B cell (primary cell): ENCODE data around the gene SCO2. TPM values are rescaled to one million over a fixed set of nuclear protein-coding genes. Genes with fewer than 3 reads are reported as not detected.

ENCODE experiments used
- ATAC-seq: fragments of 200-7000 bp; cut with Tn5 transposase; one replicate; pipeline ENCODE4 v1.10.0; 2021; ENCODE audit warnings: low read depth, mild to moderate bottlenecking, moderate number of reproducible peaks, moderate library complexity
- CTCF ChIA-PET: fragments of 350-600 bp; sonication (Branson Sonifier 250); formaldehyde crosslinking; loops from one replicate; lab custom pipeline; 2021; ENCODE audit warnings: antibody characterized with exemption, inconsistent platforms; lab: Charles Lee
- POLR2A ChIA-PET: fragments of 350-600 bp; sonication (Branson Sonifier 250); formaldehyde crosslinking; loops from one replicate; lab custom pipeline; 2021; ENCODE audit warnings: antibody characterized with exemption; lab: Charles Lee
- DNase-seq: peaks from one replicate; pipeline ENCODE4 v3.0.0; 2013
- H2AFZ ChIP-seq: 2 replicates; pipeline ENCODE4 v1.6.1; 2012; ENCODE audit warnings: mild to moderate bottlenecking, low read depth, low read length; ENCODE audit not compliant: insufficient read depth, poor library complexity, severe bottlenecking
- H3K27ac ChIP-seq, 2 donors: 1 replicate in 1 of 2; 2 replicates in 1 of 2; pipeline ENCODE4 v1.5.1; 2012 to 2013; ENCODE audit warnings: low read length in 2 of 2, mild to moderate bottlenecking in 2 of 2, moderate library complexity in 1 of 2
- H3K27me3 ChIP-seq, 4 experiments: fragments of 200-600 bp in 1 of 4; sonication (generic) in 1 of 4; replicated peaks in 1 of 4; 1 replicate in 2 of 4; 2 replicates in 2 of 4; pipeline versions ENCODE4 v1.6.1 to v1.7.0; 2013 to 2016; ENCODE audit warnings: low read length in 3 of 4, mild to moderate bottlenecking in 2 of 4, mixed read lengths in 1 of 4, moderate library complexity in 1 of 4; ENCODE audit not compliant: insufficient read depth in 4 of 4, control insufficient read depth in 3 of 4; ENCODE audit errors: control extremely low read depth in 1 of 4
- H3K36me3 ChIP-seq, 2 experiments: replicated peaks in 1 of 2; 1 replicate in 1 of 2; 2 replicates in 1 of 2; pipeline versions ENCODE4 v1.6.1 to v1.7.1; 2013; ENCODE audit warnings: low read length in 1 of 2; ENCODE audit not compliant: insufficient read depth in 2 of 2, control insufficient read depth in 1 of 2; ENCODE audit errors: control extremely low read depth in 1 of 2, extremely low read depth in 1 of 2
- H3K4me1 ChIP-seq, 2 donors: fragments of 200-600 bp in 1 of 2; sonication (generic) in 1 of 2; 1 replicate in 1 of 2; 2 replicates in 1 of 2; pipeline versions ENCODE4 v1.5.1 to v1.6.1; 2013 to 2017; ENCODE audit warnings: low read length in 2 of 2; ENCODE audit not compliant: control insufficient read depth in 2 of 2, insufficient read depth in 2 of 2
- H3K4me2 ChIP-seq: replicated peaks from 2 replicates; pipeline ENCODE3; 2012; ENCODE audit warnings: mild to moderate bottlenecking, low read depth, low read length; ENCODE audit not compliant: poor library complexity, severe bottlenecking
- H3K4me3 ChIP-seq, 5 experiments: fragments of 200-600 bp in 1 of 5; sonication (generic) in 1 of 5; 1 replicate in 3 of 5; 2 replicates in 2 of 5; pipeline versions ENCODE4 v1.5.1 to v1.7.0; 2011 to 2016; ENCODE audit warnings: low read length in 4 of 5, mild to moderate bottlenecking in 4 of 5, low read depth in 2 of 5, control low read depth in 1 of 5, moderate library complexity in 1 of 5; ENCODE audit not compliant: insufficient read depth in 1 of 5; ENCODE audit errors: control extremely low read depth in 1 of 5, extremely low read depth in 1 of 5
- H3K79me2 ChIP-seq: fragments of 200-600 bp; sonication (generic); one replicate; pipeline ENCODE4 v1.6.0; 2016; ENCODE audit warnings: low read length; ENCODE audit not compliant: control insufficient read depth, insufficient read depth
- H3K9ac ChIP-seq: fragments of 200-600 bp; sonication (generic); 2 replicates; pipeline ENCODE4 v1.6.1; 2017; ENCODE audit warnings: mild to moderate bottlenecking, low read length, moderate library complexity
- H3K9me3 ChIP-seq, 3 donors: one replicate each; pipeline versions ENCODE4 v1.6.1 to v1.7.1; 2013; ENCODE audit warnings: low read length in 2 of 3; ENCODE audit not compliant: control insufficient read depth in 2 of 3, insufficient read depth in 1 of 3; ENCODE audit errors: control extremely low read depth in 1 of 3
- H4K20me1 ChIP-seq: 2 replicates; pipeline ENCODE4 v1.6.0; 2012; ENCODE audit warnings: mild to moderate bottlenecking, low read length; ENCODE audit not compliant: insufficient read depth, control insufficient read depth, poor library complexity, severe bottlenecking
- H3K27ac Mint-ChIP-seq: one replicate; pipeline ENCODE4 v1.8.0; 2021; ENCODE audit warnings: mixed read lengths
- H3K27me3 Mint-ChIP-seq: one replicate; pipeline ENCODE4 v1.8.0; 2021; ENCODE audit warnings: mixed read lengths
- H3K4me1 Mint-ChIP-seq: one replicate; pipeline ENCODE4 v1.8.0; 2021; ENCODE audit warnings: mixed read lengths
- H3K4me3 Mint-ChIP-seq: one replicate; pipeline ENCODE4 v1.8.0; 2021; ENCODE audit warnings: mixed read lengths
- H3K9me3 Mint-ChIP-seq: one replicate; pipeline ENCODE4 v1.8.0; 2022; ENCODE audit warnings: mixed read lengths; ENCODE audit not compliant: insufficient read depth
- EZH2 ChIP-seq: IDR thresholded peaks from 2 replicates; pipeline ENCODE4 v1.6.1; 2012; ENCODE audit warnings: borderline replicate concordance, low read depth, mild to moderate bottlenecking, moderate library complexity, low read length; ENCODE audit not compliant: insufficient read depth, poor library complexity, severe bottlenecking
- WGBS: methylation state at CpG from one replicate; pipeline ENCODE4 v1.1.5; 2013; ENCODE audit warnings: missing lambda C conversion rate; ENCODE audit not compliant: insufficient coverage; 5-methylcytosine and 5-hydroxymethylcytosine counted together
- intact Hi-C: fragments of 100-400 bp; cut with micrococcal nuclease; formaldehyde crosslinking; loops from one replicate; pipeline ENCODE4 v1.10.0; 2022
- polyA plus RNA-seq: library from polyadenylated mRNA; depleted of rRNA; stranded (reverse); fragments of >200 nt; gene quantifications from 2 replicates; pipeline ENCODE4 v1.2.3, GENCODE V29; 2012
- total RNA-seq, 2 donors: library from RNA; stranded (reverse); fragments of 120-200 nt in 1 of 2; gene quantifications; 1 replicate in 1 of 2; 2 replicates in 1 of 2; pipeline versions ENCODE4 v1.2.3 to v1.2.4, GENCODE V29; 2013 to 2022
- TF ChIP-seq, protein P1 (sequence below): fragments of 200-600 bp; IDR thresholded peaks from one replicate; pipeline ENCODE4 v1.8.0; 2022; ENCODE audit warnings: antibody characterized with exemption, mild to moderate bottlenecking

The SCO2 gene
- total and polyA plus RNA-seq, 2 donors (not counting 1 experiment from before 2014, with no cell fraction given), result 1.1 to 14.2 TPM

DNA sequence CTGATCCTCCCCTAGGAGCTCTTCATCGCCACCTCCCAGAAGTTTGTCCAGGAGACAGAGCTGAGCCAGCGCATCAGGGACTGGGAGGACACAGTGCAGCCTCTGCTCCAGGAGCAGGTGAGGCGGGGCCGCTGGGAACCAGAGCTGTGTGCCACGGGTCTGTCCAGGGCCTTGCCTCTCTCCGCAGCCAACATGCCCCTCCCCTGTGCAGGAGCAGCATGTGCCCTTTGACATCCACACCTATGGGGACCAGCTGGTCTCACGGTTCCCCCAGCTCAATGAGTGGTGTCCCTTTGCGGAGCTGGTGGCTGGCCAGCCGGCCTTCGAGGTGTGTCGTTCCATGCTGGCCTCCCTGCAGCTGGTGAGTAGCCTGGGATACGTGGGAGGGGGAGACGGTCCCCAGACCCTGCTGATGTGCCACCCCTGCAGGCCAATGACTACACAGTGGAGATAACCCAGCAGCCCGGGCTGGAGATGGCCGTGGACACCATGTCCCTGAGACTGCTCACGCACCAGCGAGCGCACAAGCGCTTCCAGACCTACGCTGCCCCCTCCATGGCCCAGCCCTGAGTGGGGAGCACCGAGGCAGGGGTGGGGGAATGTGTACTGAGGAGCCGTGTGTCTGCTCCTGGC lies 2.5 kb downstream of the SCO2 start:
- Histone ChIP-seq H4K20me1 (peaks cover 32% of the 10 kb centered on the region), H3K9ac (no peak overlapping the region), H3K9me3 (no peaks in the 10 kb centered on the region), H3K27ac (no peak overlapping the region), H3K4me2 (no peak overlapping the region), H3K36me3 (peaks cover 0 to 48% of the 10 kb centered on the region in 2 experiments), H2AFZ (no peak overlapping the region), H3K27me3 (no peaks in the 10 kb centered on the region), H3K4me1 (peaks cover 16 to 30% of the 10 kb centered on the region in 2 donors), H3K79me2 (peaks cover 56% of the 10 kb centered on the region), H3K4me3 (no peak overlapping the region)
- DNase-seq (no peak), ATAC-seq (no peak)
- Mint-ChIP-seq H3K4me3 (no peak overlapping the region), H3K27me3 (no peaks in the 10 kb centered on the region), H3K27ac (no peak overlapping the region), H3K4me1 (peaks cover 21% of the 10 kb centered on the region), H3K9me3 (no peaks in the 10 kb centered on the region)
- TF ChIP-seq EZH2, result no peak
- TF ChIP-seq, protein P1, sequence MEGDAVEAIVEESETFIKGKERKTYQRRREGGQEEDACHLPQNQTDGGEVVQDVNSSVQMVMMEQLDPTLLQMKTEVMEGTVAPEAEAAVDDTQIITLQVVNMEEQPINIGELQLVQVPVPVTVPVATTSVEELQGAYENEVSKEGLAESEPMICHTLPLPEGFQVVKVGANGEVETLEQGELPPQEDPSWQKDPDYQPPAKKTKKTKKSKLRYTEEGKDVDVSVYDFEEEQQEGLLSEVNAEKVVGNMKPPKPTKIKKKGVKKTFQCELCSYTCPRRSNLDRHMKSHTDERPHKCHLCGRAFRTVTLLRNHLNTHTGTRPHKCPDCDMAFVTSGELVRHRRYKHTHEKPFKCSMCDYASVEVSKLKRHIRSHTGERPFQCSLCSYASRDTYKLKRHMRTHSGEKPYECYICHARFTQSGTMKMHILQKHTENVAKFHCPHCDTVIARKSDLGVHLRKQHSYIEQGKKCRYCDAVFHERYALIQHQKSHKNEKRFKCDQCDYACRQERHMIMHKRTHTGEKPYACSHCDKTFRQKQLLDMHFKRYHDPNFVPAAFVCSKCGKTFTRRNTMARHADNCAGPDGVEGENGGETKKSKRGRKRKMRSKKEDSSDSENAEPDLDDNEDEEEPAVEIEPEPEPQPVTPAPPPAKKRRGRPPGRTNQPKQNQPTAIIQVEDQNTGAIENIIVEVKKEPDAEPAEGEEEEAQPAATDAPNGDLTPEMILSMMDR, result no peak
- WGBS, result 95% methylated on average over 22 of the region's 22 CpGs
- ChIA-PET CTCF (interaction anchor here (0.9 to 1.4 kb wide), 2 partner anchors 98 to 198 kb away, joined by 3 to 4 read pairs; no protein-coding TSS in a partner anchor), POLR2A (interaction anchor here (0.7 kb wide), 1 partner anchor 23 kb away, joined by 3 read pairs; the partner anchor contains the start of gene KLHDC7B)
- intact Hi-C loops, result no loop called here

DNA sequence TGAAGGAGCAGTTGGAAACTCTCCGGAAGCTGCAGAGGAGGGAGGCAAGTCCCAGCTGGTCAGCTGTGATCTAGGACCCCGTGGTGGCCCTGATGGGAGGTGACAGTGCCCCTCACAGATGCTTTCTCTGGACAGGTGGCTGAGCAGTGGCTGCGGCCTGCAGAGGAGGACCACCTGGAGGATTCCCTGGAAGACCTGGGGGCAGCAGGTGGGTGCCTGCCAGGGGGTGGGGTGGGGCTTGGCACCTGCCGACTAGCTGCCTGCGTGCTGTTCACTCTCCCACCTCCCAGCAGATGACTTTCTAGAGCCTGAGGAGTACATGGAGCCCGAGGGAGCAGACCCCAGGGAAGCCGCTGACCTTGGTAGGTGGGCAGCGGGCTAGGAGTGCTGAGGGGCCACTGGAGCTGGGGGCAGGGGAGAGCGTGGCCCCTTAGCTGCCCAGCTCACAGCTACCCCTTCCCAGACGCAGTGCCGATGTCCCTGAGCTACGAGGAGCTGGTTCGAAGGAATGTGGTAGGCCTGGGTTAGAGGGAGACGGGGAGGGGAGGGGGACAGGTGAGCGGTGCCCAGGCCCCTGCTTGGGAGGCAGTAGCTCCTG lies 3.1 kb downstream of the SCO2 start:
- TF ChIP-seq, protein P1, result no peak
- no peak for TF ChIP-seq EZH2
- Mint-ChIP-seq H3K9me3 (no peaks in the 10 kb centered on the region), H3K27ac (no peak overlapping the region), H3K4me1 (peaks cover 14% of the 10 kb centered on the region), H3K27me3 (no peaks in the 10 kb centered on the region), H3K4me3 (no peak overlapping the region)
- H3K9ac ChIP-seq, result no peak overlapping the region
- H3K36me3 ChIP-seq, result peaks cover 0 to 54% of the 10 kb centered on the region in 2 experiments
- DNase-seq, result no peak
- H3K79me2 ChIP-seq, result peaks cover 62% of the 10 kb centered on the region
- peaks cover 13 to 24% of the 10 kb centered on the region in 2 donors for H3K4me1 ChIP-seq
- no peak overlapping the region for H3K4me2 ChIP-seq
- peaks cover 38% of the 10 kb centered on the region for H4K20me1 ChIP-seq
- no peak overlapping the region for H2AFZ ChIP-seq
- no peak for ATAC-seq
- no peak overlapping the region for H3K27ac ChIP-seq
- no peaks in the 10 kb centered on the region for H3K9me3 ChIP-seq
- POLR2A ChIA-PET, result interaction anchor here (0.7 kb wide), 1 partner anchor 23 kb away, joined by 3 read pairs; the partner anchor contains the start of gene KLHDC7B
- H3K4me3 ChIP-seq, result no peak overlapping the region
- CTCF ChIA-PET, result interaction anchor here (0.9 to 1.4 kb wide), 2 partner anchors 99 to 197 kb away, joined by 3 to 4 read pairs; no protein-coding TSS in a partner anchor
- intact Hi-C loops, result no loop called here
- H3K27me3 ChIP-seq, result no peaks in the 10 kb centered on the region
- WGBS, result 98% methylated on average over 11 of the region's 15 CpGs
